K562 (cell line): Measurements from ENCODE around the gene KIF14. TPM values are rescaled to one million over a fixed set of nuclear protein-coding genes. Genes with fewer than 3 reads are reported as not detected.

Source experiments
- ADNP ChIP-seq: fragments of 200-800 bp; sonication (Bioruptor generic); IDR thresholded peaks from 2 replicates; pipeline ENCODE4 v1.6.1; 2016; ENCODE audit warnings: missing genetic modification characterization, missing compliant biosample characterization
- CBX3 ChIP-seq, 2 experiments: IDR thresholded peaks; 1 replicate in 1 of 2; 2 replicates in 1 of 2; pipeline ENCODE4 v1.6.1; 2012; ENCODE audit warnings: inconsistent platforms in 2 of 2, low read length in 2 of 2, borderline replicate concordance in 1 of 2, control low read depth in 1 of 2
- HMG20B ChIP-seq: fragments of 250-450 bp; sonication (Bioruptor Pico); IDR thresholded peaks from 2 replicates; pipeline ENCODE4 v1.5.0; 2021; ENCODE audit warnings: mild to moderate bottlenecking
- JUN ChIP-seq, 2 experiments: sonication (generic) in 1 of 2; formaldehyde crosslinking in 1 of 2; IDR thresholded peaks; 2 replicates each; pipeline versions ENCODE4 v1.6.1 to v1.8.0; 2012 to 2022; ENCODE audit warnings: borderline replicate concordance in 2 of 2, mild to moderate bottlenecking in 2 of 2, improper control_type of control experiment in 1 of 2, low read depth in 1 of 2, low read length in 1 of 2, missing genetic modification reagents in 1 of 2
- POLR2AphosphoS5 ChIP-seq: IDR thresholded peaks from 2 replicates; pipeline ENCODE4 v1.6.1; 2011; ENCODE audit warnings: mild to moderate bottlenecking, low read depth, low read length, moderate library complexity; ENCODE audit not compliant: control insufficient read depth, insufficient read depth
- RB1 ChIP-seq: fragments of 450-650 bp; IDR thresholded peaks from 2 replicates; pipeline ENCODE4 v1.6.1; 2017; ENCODE audit warnings: low read depth, mild to moderate bottlenecking
- ZNF124 ChIP-seq: sonication (generic); formaldehyde crosslinking; IDR thresholded peaks from 2 replicates; pipeline ENCODE4 v1.8.1; 2022; ENCODE audit warnings: missing genetic modification reagents
- ZNF707 ChIP-seq: fragments of 250-450 bp; sonication (Bioruptor Pico); conservative IDR thresholded peaks from 2 replicates; pipeline ENCODE4 v1.8.0; 2022; ENCODE audit warnings: inconsistent platforms, mild to moderate bottlenecking, moderate library complexity
- polyA plus RNA-seq, 8 experiments: library from polyadenylated mRNA; depleted of rRNA in 4 of 8; stranded (reverse) in 5 of 8; unstranded in 3 of 8; fragments of >200 nt; fragmentation: Nextera tagmentation in 2 of 8; fragmentation: Illumina TruSeq in 1 of 8; extraction: Ambion mirVana in 2 of 8; extraction: Trizol in 1 of 8; gene quantifications; 2 replicates each; pipeline versions ENCODE4 v1.2.1 to v1.2.3, GENCODE V29; 2011 to 2014; ENCODE audit warnings: inconsistent platforms in 1 of 8, missing spikeins in 1 of 8
- total RNA-seq, 7 experiments: library from RNA; depleted of rRNA in 6 of 7; stranded (reverse); fragments of >200 nt in 6 of 7; fragmentation: Illumina TruSeq in 2 of 7; extraction: Trizol in 2 of 7; gene quantifications; 2 replicates each; pipeline versions ENCODE4 v1.2.1 to v1.2.3, GENCODE V29; 2011 to 2021; ENCODE audit warnings: low replicate concordance in 1 of 7
- TF ChIP-seq, protein P1 (sequence below), 3 experiments: fragments of 200-800 bp in 1 of 3; fragments of 250-450 bp in 1 of 3; fragments of 450-650 bp in 1 of 3; sonication (Bioruptor Pico) in 1 of 3; sonication (Bioruptor generic) in 1 of 3; formaldehyde crosslinking in 1 of 3; IDR thresholded peaks; 2 replicates each; pipeline versions ENCODE4 v1.6.1 to v1.8.0; 2016 to 2022; ENCODE audit warnings: mild to moderate bottlenecking in 2 of 3, missing genetic modification characterization in 2 of 3, missing compliant biosample characterization in 1 of 3, moderate library complexity in 1 of 3
- TF ChIP-seq, protein P2 (sequence below): fragments of 250-450 bp; sonication (Bioruptor Pico); IDR thresholded peaks from 2 replicates; pipeline ENCODE4 v1.8.0; 2022; ENCODE audit warnings: moderate library complexity, mild to moderate bottlenecking, inconsistent platforms
- TF ChIP-seq, protein P3 (sequence below): fragments of 450-650 bp; IDR thresholded peaks from 2 replicates; pipeline ENCODE4 v1.6.1; 2016; ENCODE audit warnings: low read depth
- TF ChIP-seq, protein P4 (sequence below): fragments of 450-650 bp; formaldehyde crosslinking; IDR thresholded peaks from 2 replicates; pipeline ENCODE4 v1.4.0; 2020; ENCODE audit warnings: mild to moderate bottlenecking, moderate library complexity

The KIF14 gene
- total and polyA plus RNA-seq, 9 of the 15 experiments (the other 6 are each of a cell fraction or from before 2014, with no cell fraction given): 11.5 to 47.4 (median 29.0) TPM

DNA sequence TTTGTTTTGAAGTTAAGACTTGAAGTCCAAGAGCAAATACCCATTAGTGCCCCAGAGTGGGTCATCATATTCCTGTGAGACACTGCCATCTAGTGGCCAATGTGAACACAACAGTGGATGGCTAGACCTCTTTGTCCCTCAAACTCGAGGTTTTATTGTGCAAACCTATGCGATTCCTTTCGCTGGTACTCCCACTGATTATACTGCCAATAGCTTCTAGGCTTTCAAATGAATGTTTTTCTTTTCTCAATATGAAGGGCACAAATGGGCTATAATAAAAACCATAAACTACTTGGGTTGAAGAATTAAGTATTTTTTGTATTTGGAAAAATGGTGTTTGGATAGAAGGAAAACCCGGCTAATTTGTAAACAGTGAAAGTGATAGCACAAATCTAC is 110.3 kb downstream of the KIF14 start (continued):
- TF ChIP-seq, protein P1, sequence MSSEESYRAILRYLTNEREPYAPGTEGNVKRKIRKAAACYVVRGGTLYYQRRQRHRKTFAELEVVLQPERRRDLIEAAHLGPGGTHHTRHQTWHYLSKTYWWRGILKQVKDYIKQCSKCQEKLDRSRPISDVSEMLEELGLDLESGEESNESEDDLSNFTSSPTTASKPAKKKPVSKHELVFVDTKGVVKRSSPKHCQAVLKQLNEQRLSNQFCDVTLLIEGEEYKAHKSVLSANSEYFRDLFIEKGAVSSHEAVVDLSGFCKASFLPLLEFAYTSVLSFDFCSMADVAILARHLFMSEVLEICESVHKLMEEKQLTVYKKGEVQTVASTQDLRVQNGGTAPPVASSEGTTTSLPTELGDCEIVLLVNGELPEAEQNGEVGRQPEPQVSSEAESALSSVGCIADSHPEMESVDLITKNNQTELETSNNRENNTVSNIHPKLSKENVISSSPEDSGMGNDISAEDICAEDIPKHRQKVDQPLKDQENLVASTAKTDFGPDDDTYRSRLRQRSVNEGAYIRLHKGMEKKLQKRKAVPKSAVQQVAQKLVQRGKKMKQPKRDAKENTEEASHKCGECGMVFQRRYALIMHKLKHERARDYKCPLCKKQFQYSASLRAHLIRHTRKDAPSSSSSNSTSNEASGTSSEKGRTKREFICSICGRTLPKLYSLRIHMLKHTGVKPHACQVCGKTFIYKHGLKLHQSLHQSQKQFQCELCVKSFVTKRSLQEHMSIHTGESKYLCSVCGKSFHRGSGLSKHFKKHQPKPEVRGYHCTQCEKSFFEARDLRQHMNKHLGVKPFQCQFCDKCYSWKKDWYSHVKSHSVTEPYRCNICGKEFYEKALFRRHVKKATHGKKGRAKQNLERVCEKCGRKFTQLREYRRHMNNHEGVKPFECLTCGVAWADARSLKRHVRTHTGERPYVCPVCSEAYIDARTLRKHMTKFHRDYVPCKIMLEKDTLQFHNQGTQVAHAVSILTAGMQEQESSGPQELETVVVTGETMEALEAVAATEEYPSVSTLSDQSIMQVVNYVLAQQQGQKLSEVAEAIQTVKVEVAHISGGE (CRISPR knock-in tag; IDR thresholded peaks at IDR 0.05): no peak
- TF ChIP-seq RB1 (peak; percentile 27; the same call in 1 of the 2 replicates), ZNF707 (CRISPR knock-in tag) (no peak), ZNF124 (CRISPR knock-in tag) (no peak), ADNP (tag) (no peak), JUN (IDR thresholded peaks at IDR 0.05; ENCODE audit: borderline replicate concordance, low read depth, low read length) (no peak), JUN (CRISPR knock-in tag; IDR thresholded peaks at IDR 0.05; ENCODE audit: borderline replicate concordance) (no peak), HMG20B (no peak), POLR2AphosphoS5 (no peak), CBX3 (IDR thresholded peaks at IDR 0.05; ENCODE audit: borderline replicate concordance in 1 of 2, low read length in 2 of 2) (0 out of 3 replicates have a peak, but pooled peaks of 1 of the 2 experiments have one; percentile 32)
- TF ChIP-seq, protein P2, sequence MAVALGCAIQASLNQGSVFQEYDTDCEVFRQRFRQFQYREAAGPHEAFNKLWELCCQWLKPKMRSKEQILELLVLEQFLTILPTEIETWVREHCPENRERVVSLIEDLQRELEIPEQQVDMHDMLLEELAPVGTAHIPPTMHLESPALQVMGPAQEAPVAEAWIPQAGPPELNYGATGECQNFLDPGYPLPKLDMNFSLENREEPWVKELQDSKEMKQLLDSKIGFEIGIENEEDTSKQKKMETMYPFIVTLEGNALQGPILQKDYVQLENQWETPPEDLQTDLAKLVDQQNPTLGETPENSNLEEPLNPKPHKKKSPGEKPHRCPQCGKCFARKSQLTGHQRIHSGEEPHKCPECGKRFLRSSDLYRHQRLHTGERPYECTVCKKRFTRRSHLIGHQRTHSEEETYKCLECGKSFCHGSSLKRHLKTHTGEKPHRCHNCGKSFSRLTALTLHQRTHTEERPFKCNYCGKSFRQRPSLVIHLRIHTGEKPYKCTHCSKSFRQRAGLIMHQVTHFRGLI (CRISPR knock-in tag): no peak
- TF ChIP-seq, protein P3, sequence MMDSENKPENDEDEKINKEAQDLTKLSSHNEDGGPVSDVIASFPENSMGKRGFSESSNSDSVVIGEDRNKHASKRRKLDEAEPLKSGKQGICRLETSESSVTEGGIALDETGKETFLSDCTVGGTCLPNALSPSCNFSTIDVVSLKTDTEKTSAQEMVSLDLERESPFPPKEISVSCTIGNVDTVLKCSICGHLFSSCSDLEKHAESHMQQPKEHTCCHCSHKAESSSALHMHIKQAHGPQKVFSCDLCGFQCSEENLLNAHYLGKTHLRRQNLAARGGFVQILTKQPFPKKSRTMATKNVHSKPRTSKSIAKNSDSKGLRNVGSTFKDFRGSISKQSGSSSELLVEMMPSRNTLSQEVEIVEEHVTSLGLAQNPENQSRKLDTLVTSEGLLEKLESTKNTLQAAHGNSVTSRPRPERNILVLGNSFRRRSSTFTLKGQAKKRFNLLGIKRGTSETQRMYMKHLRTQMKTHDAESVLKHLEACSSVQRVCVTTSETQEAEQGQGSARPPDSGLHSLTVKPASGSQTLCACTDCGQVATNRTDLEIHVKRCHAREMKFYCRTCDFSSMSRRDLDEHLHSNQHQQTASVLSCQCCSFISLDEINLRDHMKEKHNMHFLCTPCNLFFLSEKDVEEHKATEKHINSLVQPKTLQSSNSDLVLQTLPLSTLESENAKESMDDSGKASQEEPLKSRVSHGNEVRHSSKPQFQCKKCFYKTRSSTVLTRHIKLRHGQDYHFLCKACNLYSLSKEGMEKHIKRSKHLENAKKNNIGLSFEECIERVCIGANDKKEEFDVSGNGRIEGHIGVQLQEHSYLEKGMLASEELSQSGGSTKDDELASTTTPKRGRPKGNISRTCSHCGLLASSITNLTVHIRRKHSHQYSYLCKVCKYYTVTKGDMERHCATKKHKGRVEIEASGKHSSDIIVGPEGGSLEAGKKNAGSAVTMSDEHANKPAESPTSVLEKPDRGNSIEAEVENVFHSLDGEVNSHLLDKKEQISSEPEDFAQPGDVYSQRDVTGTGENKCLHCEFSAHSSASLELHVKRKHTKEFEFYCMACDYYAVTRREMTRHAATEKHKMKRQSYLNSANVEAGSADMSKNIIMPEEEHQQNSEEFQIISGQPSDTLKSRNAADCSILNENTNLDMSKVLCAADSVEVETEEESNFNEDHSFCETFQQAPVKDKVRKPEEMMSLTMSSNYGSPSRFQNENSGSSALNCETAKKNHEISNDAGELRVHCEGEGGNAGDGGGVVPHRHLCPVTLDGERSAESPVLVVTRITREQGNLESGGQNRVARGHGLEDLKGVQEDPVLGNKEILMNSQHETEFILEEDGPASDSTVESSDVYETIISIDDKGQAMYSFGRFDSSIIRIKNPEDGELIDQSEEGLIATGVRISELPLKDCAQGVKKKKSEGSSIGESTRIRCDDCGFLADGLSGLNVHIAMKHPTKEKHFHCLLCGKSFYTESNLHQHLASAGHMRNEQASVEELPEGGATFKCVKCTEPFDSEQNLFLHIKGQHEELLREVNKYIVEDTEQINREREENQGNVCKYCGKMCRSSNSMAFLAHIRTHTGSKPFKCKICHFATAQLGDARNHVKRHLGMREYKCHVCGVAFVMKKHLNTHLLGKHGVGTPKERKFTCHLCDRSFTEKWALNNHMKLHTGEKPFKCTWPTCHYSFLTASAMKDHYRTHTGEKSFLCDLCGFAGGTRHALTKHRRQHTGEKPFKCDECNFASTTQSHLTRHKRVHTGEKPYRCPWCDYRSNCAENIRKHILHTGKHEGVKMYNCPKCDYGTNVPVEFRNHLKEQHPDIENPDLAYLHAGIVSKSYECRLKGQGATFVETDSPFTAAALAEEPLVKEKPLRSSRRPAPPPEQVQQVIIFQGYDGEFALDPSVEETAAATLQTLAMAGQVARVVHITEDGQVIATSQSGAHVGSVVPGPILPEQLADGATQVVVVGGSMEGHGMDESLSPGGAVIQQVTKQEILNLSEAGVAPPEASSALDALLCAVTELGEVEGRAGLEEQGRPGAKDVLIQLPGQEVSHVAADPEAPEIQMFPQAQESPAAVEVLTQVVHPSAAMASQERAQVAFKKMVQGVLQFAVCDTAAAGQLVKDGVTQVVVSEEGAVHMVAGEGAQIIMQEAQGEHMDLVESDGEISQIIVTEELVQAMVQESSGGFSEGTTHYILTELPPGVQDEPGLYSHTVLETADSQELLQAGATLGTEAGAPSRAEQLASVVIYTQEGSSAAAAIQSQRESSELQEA: no peak
- TF ChIP-seq, protein P4, sequence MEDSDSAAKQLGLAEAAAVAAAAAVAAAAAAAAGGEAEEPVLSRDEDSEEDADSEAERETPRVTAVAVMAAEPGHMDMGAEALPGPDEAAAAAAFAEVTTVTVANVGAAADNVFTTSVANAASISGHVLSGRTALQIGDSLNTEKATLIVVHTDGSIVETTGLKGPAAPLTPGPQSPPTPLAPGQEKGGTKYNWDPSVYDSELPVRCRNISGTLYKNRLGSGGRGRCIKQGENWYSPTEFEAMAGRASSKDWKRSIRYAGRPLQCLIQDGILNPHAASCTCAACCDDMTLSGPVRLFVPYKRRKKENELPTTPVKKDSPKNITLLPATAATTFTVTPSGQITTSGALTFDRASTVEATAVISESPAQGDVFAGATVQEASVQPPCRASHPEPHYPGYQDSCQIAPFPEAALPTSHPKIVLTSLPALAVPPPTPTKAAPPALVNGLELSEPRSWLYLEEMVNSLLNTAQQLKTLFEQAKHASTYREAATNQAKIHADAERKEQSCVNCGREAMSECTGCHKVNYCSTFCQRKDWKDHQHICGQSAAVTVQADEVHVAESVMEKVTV: peak; percentile 75
